ENCODE data around the gene CDPF1.

DNA sequence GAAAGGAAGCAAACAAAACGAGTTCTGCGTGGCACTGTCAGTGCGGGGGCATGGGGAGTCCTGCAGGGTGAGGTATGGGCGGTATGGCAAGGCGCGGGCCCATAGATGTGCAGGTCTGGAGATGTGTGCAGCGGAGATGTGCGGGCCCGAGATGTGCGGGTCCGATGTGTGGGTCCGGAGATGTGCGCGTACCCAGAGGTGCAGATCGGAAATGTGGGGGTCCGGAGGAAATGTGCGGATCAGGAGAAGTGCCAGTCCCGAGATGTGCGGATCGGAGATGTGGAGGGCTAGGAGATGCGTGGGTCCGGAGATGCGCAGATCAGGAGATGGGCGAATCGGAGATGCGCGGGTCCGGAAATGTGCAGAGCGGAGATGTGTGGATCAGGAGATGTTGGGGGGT lies 35.9 kb downstream of the CDPF1 start:
- TF ChIP-seq EGR1 (IDR thresholded peaks at IDR 0.05; ENCODE audit: low read depth) (no peak), POLR2A (IDR thresholded peaks at IDR 0.05; ENCODE audit: borderline replicate concordance, extremely low read depth, insufficient read depth, insufficient read length) (no peak), RAD21 (IDR thresholded peaks at IDR 0.05; ENCODE audit: low read depth) (no peak), EZH2 (IDR thresholded peaks at IDR 0.05) (no peak), YY1 (IDR thresholded peaks at IDR 0.05; ENCODE audit: extremely low read depth, insufficient replicate concordance, low read depth, low read length) (no peak)
- TF ChIP-seq, protein P1, sequence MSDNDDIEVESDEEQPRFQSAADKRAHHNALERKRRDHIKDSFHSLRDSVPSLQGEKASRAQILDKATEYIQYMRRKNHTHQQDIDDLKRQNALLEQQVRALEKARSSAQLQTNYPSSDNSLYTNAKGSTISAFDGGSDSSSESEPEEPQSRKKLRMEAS (IDR thresholded peaks at IDR 0.05), result no peak
- TF ChIP-seq, protein P2, sequence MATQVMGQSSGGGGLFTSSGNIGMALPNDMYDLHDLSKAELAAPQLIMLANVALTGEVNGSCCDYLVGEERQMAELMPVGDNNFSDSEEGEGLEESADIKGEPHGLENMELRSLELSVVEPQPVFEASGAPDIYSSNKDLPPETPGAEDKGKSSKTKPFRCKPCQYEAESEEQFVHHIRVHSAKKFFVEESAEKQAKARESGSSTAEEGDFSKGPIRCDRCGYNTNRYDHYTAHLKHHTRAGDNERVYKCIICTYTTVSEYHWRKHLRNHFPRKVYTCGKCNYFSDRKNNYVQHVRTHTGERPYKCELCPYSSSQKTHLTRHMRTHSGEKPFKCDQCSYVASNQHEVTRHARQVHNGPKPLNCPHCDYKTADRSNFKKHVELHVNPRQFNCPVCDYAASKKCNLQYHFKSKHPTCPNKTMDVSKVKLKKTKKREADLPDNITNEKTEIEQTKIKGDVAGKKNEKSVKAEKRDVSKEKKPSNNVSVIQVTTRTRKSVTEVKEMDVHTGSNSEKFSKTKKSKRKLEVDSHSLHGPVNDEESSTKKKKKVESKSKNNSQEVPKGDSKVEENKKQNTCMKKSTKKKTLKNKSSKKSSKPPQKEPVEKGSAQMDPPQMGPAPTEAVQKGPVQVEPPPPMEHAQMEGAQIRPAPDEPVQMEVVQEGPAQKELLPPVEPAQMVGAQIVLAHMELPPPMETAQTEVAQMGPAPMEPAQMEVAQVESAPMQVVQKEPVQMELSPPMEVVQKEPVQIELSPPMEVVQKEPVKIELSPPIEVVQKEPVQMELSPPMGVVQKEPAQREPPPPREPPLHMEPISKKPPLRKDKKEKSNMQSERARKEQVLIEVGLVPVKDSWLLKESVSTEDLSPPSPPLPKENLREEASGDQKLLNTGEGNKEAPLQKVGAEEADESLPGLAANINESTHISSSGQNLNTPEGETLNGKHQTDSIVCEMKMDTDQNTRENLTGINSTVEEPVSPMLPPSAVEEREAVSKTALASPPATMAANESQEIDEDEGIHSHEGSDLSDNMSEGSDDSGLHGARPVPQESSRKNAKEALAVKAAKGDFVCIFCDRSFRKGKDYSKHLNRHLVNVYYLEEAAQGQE (IDR thresholded peaks at IDR 0.05; ENCODE audit: low read depth), result no peak

Data from HCT116 (cell line).